ENCODE results near the gene MT1X. TPM values are rescaled to one million over a fixed set of nuclear protein-coding genes. Genes with fewer than 3 reads are reported as not detected.
A peak's percentile ranks its signal among the peaks of the same experiment; 100 is the strongest.
"Not testable (repeated sequence)": the region's sequence is repeated elsewhere in the genome, so short reads cannot be mapped to it uniquely, and the experiment has no call there.

The MT1X gene
- total RNA-seq, 1 donor from 2014 or later = 2.3 TPM

DNA sequence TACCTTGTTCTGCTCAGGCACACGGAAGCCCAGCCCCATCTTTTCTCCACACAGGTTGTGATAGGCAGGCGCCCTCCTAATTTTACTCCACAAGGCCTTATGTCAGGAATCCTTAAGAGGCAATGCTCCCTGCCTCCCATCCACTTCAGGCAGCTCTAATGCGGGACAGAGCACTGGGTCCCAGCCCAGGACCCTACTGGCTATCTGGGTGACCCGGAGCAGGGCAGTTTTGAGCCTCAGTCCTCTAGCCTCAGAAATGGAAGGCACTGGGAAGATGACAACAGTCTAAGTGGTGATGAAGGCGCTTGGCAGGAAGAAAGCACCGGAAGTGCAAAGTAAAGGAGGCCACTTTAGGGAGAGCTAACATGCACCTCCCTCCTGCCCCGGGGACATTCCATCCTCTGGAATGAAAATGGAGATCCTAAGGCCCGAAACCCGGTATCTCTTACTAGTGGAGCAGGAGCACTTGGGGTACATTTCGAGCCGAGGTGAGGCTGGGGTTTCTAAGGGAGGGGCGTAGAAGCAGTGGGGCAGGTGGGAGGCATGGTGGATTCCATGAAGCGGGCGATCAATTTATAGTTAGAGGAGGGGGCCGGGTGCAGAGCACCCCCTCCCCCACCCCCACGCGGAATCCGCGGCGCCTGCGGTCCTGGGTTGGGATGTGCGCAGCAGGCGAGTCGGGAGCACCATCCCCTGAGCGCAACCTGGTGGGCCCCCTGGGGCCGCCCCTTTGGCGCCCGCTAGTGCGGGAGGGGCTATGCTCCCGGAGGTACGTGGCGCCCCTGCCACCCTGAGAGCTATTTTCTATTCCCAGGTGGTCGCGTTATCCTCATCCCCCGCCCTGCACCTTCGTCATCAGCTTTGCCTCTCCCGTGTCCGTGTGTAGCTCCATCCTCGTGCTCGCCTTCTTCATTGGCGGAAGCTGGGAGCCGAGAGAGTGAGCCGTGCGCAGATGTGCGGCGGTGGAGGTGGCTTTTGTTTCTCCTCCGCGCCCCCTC lies 19.6 kb upstream of the MT1X start:
- DNase-seq (ENCODE audit: low spot score) = no peak
- TF ChIP-seq, protein P1, sequence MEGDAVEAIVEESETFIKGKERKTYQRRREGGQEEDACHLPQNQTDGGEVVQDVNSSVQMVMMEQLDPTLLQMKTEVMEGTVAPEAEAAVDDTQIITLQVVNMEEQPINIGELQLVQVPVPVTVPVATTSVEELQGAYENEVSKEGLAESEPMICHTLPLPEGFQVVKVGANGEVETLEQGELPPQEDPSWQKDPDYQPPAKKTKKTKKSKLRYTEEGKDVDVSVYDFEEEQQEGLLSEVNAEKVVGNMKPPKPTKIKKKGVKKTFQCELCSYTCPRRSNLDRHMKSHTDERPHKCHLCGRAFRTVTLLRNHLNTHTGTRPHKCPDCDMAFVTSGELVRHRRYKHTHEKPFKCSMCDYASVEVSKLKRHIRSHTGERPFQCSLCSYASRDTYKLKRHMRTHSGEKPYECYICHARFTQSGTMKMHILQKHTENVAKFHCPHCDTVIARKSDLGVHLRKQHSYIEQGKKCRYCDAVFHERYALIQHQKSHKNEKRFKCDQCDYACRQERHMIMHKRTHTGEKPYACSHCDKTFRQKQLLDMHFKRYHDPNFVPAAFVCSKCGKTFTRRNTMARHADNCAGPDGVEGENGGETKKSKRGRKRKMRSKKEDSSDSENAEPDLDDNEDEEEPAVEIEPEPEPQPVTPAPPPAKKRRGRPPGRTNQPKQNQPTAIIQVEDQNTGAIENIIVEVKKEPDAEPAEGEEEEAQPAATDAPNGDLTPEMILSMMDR (IDR thresholded peaks at IDR 0.05; ENCODE audit: unreplicated experiment) = no peak
- Mint-ChIP-seq H3K4me1 (ENCODE audit: unreplicated experiment) (peaks cover 7% of the 10 kb centered on the region), H3K27ac (ENCODE audit: unreplicated experiment) (no peak overlapping the region), H3K27me3 (ENCODE audit: unreplicated experiment) (peaks cover 18% of the 10 kb centered on the region), H3K4me3 (ENCODE audit: unreplicated experiment) (peak overlapping the region; percentile 31), H3K36me3 (ENCODE audit: low read depth, unreplicated experiment) (no peaks in the 10 kb centered on the region), H3K9me3 (ENCODE audit: unreplicated experiment) (no peaks in the 10 kb centered on the region)

DNA sequence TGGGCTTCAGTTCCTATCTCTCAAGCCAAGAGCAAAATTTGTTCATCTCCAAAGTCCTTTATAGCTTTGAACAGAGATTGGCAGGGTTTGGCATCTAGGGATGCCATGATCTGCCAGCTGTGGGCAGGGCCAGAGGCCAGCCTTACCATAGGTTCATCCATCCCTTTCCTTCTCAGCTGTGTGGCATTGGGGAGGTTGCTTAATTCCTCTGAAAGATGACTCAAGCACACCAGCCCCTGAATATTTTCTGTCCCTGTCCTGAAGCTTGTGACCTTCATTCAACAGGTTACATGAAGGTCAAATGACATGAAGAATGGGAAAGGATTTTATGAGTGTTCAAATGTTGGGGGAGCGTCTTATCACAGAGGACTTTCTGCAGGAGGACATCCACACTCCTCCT lies 17.8 kb upstream of the MT1X start:
- no peak for DNase-seq (ENCODE audit: low spot score)
- Mint-ChIP-seq H3K4me1 (ENCODE audit: unreplicated experiment) (peaks cover 13% of the 10 kb centered on the region), H3K27ac (ENCODE audit: unreplicated experiment) (no peak overlapping the region), H3K4me3 (ENCODE audit: unreplicated experiment) (no peak overlapping the region), H3K27me3 (ENCODE audit: unreplicated experiment) (peaks cover 31% of the 10 kb centered on the region), H3K9me3 (ENCODE audit: unreplicated experiment) (no peaks in the 10 kb centered on the region), H3K36me3 (ENCODE audit: low read depth, unreplicated experiment) (peaks cover 7% of the 10 kb centered on the region)
- TF ChIP-seq, protein P1 (IDR thresholded peaks at IDR 0.05; ENCODE audit: unreplicated experiment) = no peak

DNA sequence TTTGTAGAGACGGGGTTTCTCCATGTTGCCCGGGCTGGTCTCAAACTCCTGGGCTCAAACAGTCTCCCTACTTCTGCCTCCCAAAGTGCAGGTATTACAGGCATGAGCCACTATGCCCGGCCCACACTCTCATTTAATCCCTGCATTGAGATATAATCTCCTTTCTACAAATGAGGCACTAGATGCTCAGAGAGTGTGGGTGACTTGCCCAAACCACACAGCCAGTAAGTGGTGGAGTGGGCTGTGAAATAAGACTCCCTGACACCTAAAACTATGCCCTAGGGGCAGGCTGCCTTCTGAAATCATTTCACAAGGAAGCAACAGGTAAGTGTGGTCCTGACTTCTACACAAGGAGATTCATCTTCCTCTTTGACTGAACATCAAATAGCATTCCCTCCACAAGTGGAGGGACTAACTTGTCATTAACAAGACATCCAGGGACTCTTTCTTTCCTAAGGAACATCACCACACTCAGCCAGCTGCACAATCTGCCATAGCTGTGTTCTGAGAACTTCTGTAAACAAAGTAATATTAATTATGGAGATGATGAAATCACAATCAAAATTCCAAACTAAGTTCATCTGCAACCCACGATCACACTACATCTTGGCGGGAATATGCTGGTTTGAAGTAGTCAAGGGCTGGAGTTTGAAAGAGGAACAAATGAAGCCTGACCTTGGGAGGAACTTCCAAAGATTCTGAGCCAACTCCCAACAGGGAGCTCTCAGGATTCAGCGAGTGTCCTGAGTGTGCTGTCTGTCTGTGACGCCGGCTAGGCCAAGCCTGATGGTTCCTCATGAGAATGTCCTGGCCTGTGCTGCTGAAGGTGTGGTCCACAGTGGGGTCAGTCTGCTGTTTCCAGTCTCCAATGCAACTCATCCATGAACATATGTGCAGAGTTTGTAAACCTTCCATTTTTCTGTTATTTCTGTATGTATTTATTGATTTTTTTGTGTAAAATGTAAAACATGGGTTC lies 16.7 kb upstream of the MT1X start:
- Mint-ChIP-seq H3K4me1 (ENCODE audit: unreplicated experiment) (peaks cover 13% of the 10 kb centered on the region), H3K27me3 (ENCODE audit: unreplicated experiment) (peaks cover 36% of the 10 kb centered on the region)
- not testable (repeated sequence) for H3K27ac Mint-ChIP-seq (ENCODE audit: unreplicated experiment); H3K36me3 Mint-ChIP-seq (ENCODE audit: low read depth, unreplicated experiment); H3K4me3 Mint-ChIP-seq (ENCODE audit: unreplicated experiment); DNase-seq (ENCODE audit: low spot score); H3K9me3 Mint-ChIP-seq (ENCODE audit: unreplicated experiment)

DNA sequence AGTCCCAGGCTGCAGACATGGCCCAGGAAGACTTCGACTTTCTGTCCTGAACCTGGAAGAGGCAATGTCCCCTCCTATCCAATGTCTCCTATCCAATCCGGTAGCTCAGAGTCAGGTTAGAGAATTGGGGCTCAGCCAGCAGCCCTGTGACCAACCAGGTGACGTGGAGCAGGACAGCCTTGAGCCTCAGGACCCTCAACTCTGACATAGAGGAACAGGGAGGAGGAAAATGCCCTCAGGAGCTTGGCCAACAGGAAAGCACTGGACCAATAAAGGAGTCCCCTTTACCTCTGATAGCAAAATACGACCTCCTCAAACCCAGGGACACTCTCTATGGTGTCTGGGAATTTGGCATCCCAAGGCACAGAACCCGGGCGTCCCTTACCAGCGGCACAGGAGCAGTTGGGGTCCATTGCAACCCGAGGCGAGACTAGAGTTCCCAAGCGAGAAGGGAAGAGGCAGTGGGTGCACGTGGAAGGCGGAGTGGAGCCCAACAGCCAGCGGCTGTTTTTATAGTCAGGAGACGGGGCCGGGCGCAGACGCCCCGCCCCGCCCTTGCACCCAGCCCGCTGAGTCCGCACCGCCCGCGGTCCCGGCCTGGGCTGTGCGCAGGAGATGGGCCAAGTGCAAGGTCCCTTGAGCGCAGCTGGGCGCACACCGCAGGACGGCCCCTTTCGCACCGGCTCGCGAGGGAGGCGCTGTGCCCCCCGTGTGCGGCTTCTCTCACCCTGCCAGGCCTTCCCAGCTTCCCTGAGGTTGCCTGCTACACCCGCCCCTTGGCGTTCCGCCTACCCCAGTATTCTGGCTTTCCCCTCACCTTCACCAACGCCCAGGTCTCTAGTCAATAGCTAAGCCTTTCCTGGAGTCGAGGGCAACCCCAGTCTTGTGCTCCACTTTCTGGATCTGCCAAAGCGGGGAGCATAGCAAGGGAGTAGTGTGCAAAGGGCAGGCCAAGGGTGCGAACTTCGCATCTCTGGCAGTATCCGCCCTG lies 14.4 kb upstream of the MT1X start, which contains the start of gene MT1G:
MT1G (minus strand) TSS at position 485 of the 991 bp plus-strand sequence; CDS start at position 413, 72 bp downstream.
- Mint-ChIP-seq H3K9me3 (ENCODE audit: unreplicated experiment) (no peaks in the 10 kb centered on the region), H3K4me1 (ENCODE audit: unreplicated experiment) (peaks cover 10% of the 10 kb centered on the region), H3K27ac (ENCODE audit: unreplicated experiment) (no peak within 1 kb of the TSS), H3K27me3 (ENCODE audit: unreplicated experiment) (peaks cover 39% of the 10 kb centered on the region), H3K36me3 (ENCODE audit: low read depth, unreplicated experiment) (peaks cover 7% of the 10 kb centered on the region), H3K4me3 (ENCODE audit: unreplicated experiment) (no peak within 1 kb of the TSS)
- DNase-seq (ENCODE audit: low spot score) = no peak
- TF ChIP-seq, protein P1 (IDR thresholded peaks at IDR 0.05; ENCODE audit: unreplicated experiment) = no peak
